K562 (cell line): ENCODE results near the gene CDKN3. TPM values are rescaled to one million over a fixed set of nuclear protein-coding genes. Genes with fewer than 3 reads are reported as not detected.

Source experiments
- DLX4 ChIP-seq: fragments of 250-450 bp; sonication (Bioruptor Pico); IDR thresholded peaks from 2 replicates; pipeline ENCODE4 v1.6.1; 2021; ENCODE audit warnings: mild to moderate bottlenecking
- E2F4 ChIP-seq: sonication (generic); formaldehyde crosslinking; IDR thresholded peaks from 2 replicates; pipeline ENCODE4 v1.8.0; 2022; ENCODE audit warnings: mild to moderate bottlenecking, low read depth, missing genetic modification reagents
- MTA2 ChIP-seq: fragments of 450-650 bp; IDR thresholded peaks from 2 replicates; pipeline ENCODE4 v1.6.1; 2016; ENCODE audit warnings: low read depth
- NKRF ChIP-seq: fragments of 450-650 bp; IDR thresholded peaks from 2 replicates; pipeline ENCODE4 v1.6.1; 2016; ENCODE audit warnings: borderline replicate concordance
- NR2C2 ChIP-seq, 2 experiments: fragments of 200-800 bp in 1 of 2; sonication (Bioruptor generic) in 1 of 2; sonication (generic) in 1 of 2; formaldehyde crosslinking in 1 of 2; IDR thresholded peaks; 2 replicates each; pipeline versions ENCODE4 v1.6.1 to v1.8.0; 2016 to 2022; ENCODE audit warnings: mild to moderate bottlenecking in 1 of 2, missing compliant biosample characterization in 1 of 2, missing genetic modification characterization in 1 of 2, missing genetic modification reagents in 1 of 2
- PHF20 ChIP-seq: fragments of 450-650 bp; IDR thresholded peaks from 2 replicates; pipeline ENCODE4 v1.6.1; 2018; ENCODE audit not compliant: partially characterized antibody
- SMAD4 ChIP-seq: fragments of 250-450 bp; sonication (Bioruptor Pico); conservative IDR thresholded peaks from 2 replicates; pipeline ENCODE4 v1.8.0; 2021; ENCODE audit warnings: inconsistent platforms, mild to moderate bottlenecking, moderate library complexity
- TRIM24 ChIP-seq, 2 experiments: fragments of 450-650 bp; IDR thresholded peaks; 2 replicates each; pipeline ENCODE4 v1.6.1; 2016
- ZNF197 ChIP-seq: fragments of 200-800 bp; sonication (Bioruptor generic); IDR thresholded peaks from 2 replicates; pipeline ENCODE4 v1.6.1; 2016; ENCODE audit warnings: low read depth, missing genetic modification characterization, missing compliant biosample characterization
- ZNF224 ChIP-seq: sonication (generic); formaldehyde crosslinking; IDR thresholded peaks from 2 replicates; pipeline ENCODE4 v1.8.0; 2022; ENCODE audit warnings: mild to moderate bottlenecking, missing genetic modification reagents
- ZNF277 ChIP-seq: fragments of 250-450 bp; sonication (Bioruptor Pico); IDR thresholded peaks from 2 replicates; pipeline ENCODE4 v1.8.0; 2022; ENCODE audit warnings: inconsistent platforms, mild to moderate bottlenecking, moderate library complexity, borderline replicate concordance
- ZNF407 ChIP-seq: fragments of 450-650 bp; IDR thresholded peaks from 2 replicates; pipeline ENCODE4 v1.6.1; 2016; ENCODE audit warnings: low read depth
- polyA plus RNA-seq, 8 experiments: library from polyadenylated mRNA; depleted of rRNA in 4 of 8; stranded (reverse) in 5 of 8; unstranded in 3 of 8; fragments of >200 nt; fragmentation: Nextera tagmentation in 2 of 8; fragmentation: Illumina TruSeq in 1 of 8; extraction: Ambion mirVana in 2 of 8; extraction: Trizol in 1 of 8; gene quantifications; 2 replicates each; pipeline versions ENCODE4 v1.2.1 to v1.2.3, GENCODE V29; 2011 to 2014; ENCODE audit warnings: inconsistent platforms in 1 of 8, missing spikeins in 1 of 8
- total RNA-seq, 7 experiments: library from RNA; depleted of rRNA in 6 of 7; stranded (reverse); fragments of >200 nt in 6 of 7; fragmentation: Illumina TruSeq in 2 of 7; extraction: Trizol in 2 of 7; gene quantifications; 2 replicates each; pipeline versions ENCODE4 v1.2.1 to v1.2.3, GENCODE V29; 2011 to 2021; ENCODE audit warnings: low replicate concordance in 1 of 7

Gene CDKN3
- total and polyA plus RNA-seq, 9 of the 15 experiments (the other 6 are each of a cell fraction or from before 2014, with no cell fraction given), result 41.3 to 128 (median 70.7) TPM

GRCh38 chr14:54396493-54397335 lies at the start of gene CDKN3 (continued):
- peak; percentile 44; the same call in 1 of the 2 replicates for TF ChIP-seq NKRF
- TF ChIP-seq ZNF197 (CRISPR knock-in tag), result no peak
- no peak for TF ChIP-seq ZNF224
- no peak for TF ChIP-seq MTA2
- TF ChIP-seq E2F4 (CRISPR knock-in tag), result peak; percentile 93
- no peak for TF ChIP-seq NR2C2 (CRISPR knock-in tag; IDR thresholded peaks at IDR 0.05)
- peak; percentile 31; the same call in 1 of the 2 replicates for TF ChIP-seq NR2C2 (tag; IDR thresholded peaks at IDR 0.05)
- TF ChIP-seq PHF20, result no peak
- TF ChIP-seq ZNF407, result no peak
- TF ChIP-seq DLX4 (CRISPR knock-in tag), result no peak
- no peak for TF ChIP-seq ZNF277 (CRISPR knock-in tag)
- TF ChIP-seq TRIM24 (IDR thresholded peaks at IDR 0.05), result peak in 1 of 2 experiments; percentile 37; a peak in 1 of 4 replicates
- no peak for TF ChIP-seq SMAD4
